NCI-H526 (cell line): ENCODE measurements around the gene ZNF521.
A peak's percentile ranks its signal among the peaks of the same experiment; 100 is the strongest.

Experiments used
- DNase-seq, 2 experiments: peaks; one replicate each; lab custom pipeline; 2025; lab: John Stamatoyannopoulos, UW

The ZNF521 gene

GRCh38 chr18:25125680-25126079, 226.3 kb downstream of the ZNF521 start:
- DNase-seq: no peak

DNA sequence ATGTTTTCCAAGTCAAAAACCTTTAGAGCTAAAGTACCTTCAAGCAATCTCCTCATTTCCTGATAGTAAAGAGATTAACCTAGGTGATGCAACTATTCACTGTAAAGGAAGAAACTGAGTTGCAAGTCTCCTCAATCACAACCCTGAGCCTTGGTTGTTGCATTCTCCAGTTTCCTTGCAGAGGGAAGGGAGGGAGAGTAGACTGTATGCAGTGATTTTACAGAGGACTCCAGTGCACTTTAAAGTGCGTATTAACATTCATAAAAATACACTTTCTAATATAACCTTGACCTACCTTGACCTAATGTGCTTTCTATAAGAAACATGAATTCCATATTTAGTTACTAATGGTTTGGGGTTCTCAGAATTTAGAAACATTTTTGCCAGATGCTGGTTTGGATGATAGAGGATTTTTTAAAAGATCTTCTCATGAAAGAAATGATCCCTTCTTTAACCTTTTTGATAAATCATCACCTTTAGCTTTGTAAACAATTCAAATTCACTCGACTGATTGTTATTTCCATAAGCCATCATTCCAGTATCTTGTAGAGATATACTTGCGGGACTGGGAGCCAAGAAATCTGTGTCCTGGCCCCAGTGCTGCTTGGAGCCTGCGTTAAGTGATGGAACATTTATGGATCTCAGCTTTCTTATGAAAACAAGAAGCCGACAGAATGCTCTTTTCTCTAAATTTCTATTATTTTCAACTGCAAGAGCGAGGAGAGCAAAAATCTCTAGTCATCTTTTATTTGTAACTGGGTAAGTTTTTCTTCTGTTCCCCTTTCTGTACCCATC, 228.3 kb downstream of the ZNF521 start:
- no peak for DNase-seq

DNA sequence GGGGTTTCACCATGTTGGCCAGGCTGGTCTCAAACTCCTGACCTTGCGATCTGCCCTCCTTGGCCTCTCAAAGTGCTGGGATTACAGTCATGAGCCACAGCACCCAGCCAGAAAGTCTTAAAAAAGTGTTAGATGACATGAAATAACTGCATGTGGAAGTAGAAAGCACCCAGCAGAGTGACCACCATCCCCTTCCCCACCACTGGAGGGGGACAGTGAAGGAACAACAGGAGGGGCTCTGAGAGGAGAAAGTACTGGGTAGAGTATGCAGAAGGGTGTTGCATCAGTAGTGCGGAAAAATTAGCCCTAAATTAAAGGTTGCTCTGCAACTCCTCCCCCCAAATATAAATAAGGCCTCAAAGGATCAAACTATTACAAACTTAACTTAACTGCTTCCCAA, 230.5 kb downstream of the ZNF521 start:
- no peak for DNase-seq

GRCh38 chr18:25113566-25113965, 238.4 kb downstream of the ZNF521 start:
- DNase-seq: no peak

DNA sequence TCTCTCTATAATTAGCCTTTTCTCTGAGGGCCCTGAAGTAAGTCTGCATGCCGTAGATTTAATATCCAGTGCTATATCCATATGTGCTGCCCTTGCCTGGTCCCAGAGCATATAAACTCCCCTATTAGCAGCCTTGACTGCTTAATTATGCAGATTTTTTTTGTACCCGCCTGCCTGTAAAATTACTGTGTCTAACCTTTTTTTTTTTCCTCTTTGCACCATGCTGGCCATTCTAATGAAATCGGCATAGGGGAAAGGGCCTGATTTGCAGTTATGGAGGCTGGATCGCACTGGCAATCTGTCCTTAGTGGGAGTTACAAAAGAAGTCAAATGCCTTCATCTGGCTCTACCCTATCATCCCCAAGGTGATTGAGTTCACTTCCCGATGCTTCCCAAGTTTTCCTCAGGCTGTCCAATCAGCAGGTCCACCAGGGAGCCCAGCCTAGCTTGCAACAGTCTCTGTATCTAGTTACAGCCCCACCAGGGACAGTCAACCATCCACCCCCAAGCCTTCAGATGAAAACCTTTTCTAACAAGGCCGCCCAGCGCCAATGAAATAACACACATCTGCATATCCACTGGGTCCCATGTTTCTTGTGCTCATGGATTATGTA, 239.0 kb downstream of the ZNF521 start:
- peak in 1 of 2 experiments; percentile 3 for DNase-seq

DNA sequence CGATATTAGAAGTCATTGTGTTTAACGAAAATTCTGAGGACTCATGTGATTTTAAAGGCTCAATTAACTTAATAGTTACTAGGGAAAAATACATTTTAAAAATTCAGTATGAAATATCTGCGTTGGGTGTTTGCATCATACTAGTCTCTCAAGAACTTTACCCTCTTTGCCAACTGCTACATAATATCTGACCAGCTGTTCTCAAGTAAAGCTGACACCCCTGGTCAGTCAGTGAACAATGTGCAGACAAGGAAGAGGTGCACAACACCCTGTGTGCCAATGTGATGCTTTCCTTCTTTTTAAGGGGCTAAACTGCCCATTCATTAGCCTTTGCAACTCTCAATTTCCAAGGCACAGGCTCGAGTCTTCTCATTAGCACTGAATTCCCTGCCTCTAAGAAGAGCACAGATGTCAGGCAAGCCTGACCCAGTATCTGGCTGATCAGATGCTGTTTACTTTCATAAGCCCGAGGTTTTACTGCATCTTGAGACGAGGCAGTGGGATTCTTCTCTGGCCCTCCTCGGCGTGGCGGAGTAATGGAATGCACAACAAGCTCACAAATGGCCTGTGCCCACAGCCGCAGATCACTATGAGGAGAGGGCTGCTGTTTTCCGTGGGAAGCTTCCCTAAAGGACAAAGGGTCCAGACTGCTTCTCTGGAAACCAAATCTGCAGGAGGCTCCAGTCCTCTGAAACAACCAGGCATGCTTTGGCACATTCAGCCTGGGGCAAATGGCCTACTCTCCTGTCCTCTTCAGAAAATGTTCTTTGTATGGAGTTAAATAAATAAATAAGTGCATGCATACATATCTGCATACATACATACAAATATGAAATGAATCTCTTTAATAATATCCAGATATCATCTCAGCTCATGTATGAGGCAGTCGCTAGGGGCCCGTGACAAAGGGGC, 240.3 kb downstream of the ZNF521 start:
- no peak for DNase-seq

DNA sequence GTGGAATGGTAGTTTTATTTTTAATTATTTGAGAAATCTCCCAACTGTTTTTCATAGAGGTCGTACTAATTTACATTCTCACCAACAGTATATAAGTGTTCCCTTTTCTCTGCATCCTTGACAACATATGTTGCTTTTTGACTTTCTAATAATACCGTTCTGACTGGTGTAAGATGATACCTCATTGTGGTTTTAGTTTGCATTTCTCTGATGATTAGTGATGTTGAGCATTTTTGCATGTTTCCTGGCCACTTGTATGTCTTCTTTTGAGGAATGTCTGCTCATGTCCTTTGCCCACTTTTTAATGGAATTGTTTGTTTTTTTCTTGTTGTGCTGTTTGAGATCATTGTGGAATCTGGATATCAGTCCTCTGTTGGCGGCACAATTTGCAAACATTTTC, 242.5 kb downstream of the ZNF521 start:
- peak; percentile 62 to 76 for DNase-seq

- DNase-seq: no peak
Observed at GRCh38 chr18:25103468-25104155, 248.4 kb downstream of the ZNF521 start.

DNA sequence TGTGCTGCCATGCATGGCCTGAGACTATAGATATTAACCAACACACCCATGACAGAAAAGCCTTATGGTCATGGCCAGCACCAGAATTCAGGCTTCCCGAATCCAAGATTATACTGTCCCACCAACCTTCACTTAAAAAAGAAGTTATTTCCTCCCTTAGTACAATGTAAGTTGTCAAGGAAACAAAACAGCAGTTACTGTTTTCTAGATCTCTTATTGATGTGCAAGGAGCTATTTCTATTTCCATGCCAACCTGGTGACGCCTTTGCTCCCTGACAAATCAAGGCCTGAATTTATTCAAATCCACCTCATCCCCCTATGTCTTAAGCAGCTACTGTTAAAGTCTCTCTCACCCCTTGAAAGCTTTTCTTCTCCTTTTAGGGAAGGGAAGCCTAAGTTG, 249.3 kb downstream of the ZNF521 start:
- DNase-seq: no peak

DNA sequence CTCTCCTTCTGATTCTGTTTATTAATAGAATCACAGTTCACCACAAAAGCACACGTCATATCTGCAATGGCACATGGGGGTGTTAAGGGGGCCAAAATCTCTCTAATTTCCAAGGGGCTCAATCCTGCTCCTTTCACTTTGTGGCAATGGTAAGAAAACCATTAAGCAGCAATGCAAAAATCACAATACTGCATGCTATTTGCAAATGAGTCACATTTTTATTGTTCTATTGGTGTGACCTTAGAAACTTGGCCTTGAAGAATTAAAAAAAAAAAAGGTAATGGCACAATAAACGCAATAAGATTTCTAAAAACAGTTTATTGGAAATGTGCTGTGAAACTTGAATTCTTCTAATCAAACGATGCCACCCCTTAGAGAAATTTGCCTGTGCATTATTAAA, 251.5 kb downstream of the ZNF521 start:
- no peak for DNase-seq

DNA sequence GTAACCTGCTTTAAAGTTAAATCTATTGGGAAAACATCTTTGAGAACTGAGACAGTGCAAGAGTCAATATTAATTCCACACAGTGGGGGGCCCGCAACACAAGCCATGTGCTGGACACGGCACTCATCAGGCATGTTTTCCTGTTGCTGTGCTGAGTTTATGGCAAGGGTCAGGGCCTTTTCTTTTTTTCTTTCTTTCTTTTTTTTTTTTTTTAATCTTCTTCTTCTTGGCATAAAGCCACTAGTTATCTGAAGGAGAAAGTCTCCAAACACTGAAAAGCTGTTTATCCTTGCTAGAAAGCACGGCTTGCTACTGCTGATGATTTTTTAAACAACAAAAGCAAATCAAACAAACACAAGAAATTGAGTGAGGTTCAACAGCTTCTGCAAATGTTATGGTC, 252.1 kb downstream of the ZNF521 start:
- DNase-seq: no peak

- DNase-seq: no peak
Observed at GRCh38 chr18:25097569-25098056, 254.4 kb downstream of the ZNF521 start.

DNA sequence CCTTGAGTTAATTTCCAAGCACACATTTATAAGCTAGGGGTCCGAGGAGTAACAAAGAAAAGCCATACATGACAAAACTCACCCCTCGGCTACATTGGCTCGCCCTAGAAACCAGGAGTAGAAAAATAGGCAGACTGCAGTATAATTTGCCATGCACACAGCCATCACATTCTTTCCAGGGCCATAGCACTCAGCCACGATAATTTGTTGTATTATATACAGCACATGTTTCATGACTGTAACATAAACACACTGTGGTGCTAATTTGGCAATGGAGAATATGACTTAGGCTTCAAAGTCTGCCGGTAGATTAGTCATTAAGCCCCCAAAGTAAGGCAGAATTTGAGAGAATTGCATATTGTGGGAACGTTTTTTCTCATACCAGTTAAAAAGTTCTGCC, 254.9 kb downstream of the ZNF521 start:
- no peak for DNase-seq

DNA sequence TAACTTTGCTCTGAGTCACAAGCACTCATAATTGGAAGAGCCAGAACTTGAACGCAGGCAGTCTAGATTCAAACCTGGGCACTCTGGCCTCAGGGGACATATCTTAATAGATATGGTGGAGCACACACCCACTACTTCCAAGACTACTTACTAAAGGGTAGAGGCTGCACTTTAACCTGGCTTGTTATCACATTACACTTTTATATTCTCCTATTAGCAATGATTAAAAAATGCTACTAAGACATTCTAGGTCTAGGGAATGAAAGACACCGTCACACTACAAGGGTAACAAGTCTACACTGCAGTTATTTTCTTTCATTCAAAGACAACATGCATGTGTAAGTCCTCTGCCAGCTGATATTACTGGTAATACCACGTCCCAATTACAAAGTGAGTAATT, 258.8 kb downstream of the ZNF521 start:
- DNase-seq: no peak

DNA sequence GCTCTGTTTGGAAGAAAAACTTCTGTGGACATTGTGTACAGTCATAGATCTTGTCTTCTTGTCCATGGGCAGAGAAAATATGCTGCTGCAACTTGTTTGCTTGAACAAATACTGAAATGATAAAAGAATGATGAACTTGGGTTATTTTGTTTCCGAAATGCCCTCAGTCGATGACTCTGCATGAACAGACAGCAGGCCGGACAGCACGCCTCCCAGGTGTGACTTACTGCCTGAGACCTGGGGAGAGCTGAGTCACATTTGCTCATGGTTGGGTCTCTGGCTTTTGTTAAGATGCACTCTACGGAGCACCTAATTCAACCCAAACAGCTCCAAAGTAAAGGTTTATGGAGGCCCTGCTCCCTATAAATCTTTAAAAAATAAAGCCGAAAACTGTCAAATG, 262.5 kb downstream of the ZNF521 start:
- DNase-seq: no peak

DNA sequence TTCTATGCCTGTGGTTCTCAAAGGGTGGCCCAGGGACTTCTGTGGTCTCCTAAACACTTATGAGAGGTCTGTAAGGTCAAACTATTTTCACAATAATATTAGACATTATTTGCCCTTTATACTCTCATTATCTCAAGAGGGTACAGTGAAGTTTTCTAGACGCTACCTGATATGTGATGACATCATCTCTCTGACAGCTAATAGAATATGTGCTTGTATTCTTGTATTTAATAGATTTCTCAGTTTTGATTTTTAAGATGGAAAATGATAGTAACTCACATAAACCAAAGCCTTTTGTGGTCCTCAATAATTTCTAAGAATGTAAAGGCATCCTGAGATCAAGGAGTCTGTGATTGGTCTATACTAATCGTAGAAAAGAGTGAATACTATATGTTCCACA, 265.1 kb downstream of the ZNF521 start:
- DNase-seq: no peak

GRCh38 chr18:25081001-25081400, 271.0 kb downstream of the ZNF521 start:
- DNase-seq: no peak

DNA sequence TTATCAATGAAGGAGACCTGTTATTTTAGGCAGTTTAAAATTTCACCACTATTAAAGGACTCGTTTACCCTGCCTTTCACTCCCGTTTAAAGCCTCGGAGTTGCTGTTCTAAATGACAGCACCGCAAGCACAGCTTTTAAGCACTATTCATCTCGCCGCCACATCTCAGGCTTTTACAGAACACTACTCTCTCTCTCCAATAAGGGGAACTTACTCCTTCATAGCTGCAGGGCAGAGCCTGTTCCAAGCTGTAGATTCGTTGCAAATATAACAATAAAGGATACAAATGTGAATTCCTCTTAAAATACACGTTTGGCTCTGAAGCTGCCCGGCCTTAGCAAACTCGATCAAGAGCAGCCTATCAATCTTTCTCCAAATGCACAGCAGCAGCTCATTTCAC, 271.8 kb downstream of the ZNF521 start:
- no peak for DNase-seq

DNA sequence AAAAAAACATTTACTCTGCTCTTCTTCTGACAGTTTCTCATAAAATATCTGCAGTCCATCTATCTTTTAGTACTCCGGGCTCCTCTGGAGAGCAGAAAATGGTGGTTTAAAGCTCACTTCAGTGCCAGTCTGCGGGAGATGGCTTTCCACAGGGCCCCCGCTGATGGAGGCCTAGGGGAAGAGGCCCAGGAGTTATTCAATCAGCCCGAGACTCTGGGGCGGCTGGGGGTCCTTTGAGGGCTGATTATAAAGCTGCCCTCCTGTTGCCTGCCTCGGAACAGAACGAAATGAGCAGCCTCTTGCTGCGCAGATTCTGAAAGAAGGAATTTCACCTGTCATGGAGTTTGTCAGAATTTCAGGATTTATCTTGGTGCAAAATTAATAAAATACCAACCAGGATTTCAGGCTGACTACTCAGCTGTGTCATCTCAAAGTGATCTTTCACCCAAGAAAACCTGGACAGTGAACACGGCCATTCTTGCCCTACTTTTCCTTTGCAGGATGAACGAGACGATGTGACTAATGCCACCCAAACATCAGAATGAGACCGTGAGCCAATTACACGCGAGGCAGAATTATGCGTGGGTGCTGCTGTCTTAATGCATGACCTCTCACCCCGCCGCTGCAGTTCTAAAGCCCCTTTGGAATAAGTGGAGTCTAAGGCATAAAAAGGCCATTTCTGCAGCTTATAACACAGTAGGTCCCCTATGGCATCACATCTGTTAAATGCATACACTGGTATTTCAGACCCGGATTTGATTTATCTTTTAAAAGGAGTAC, 273.8 kb downstream of the ZNF521 start:
- DNase-seq: no peak

DNA sequence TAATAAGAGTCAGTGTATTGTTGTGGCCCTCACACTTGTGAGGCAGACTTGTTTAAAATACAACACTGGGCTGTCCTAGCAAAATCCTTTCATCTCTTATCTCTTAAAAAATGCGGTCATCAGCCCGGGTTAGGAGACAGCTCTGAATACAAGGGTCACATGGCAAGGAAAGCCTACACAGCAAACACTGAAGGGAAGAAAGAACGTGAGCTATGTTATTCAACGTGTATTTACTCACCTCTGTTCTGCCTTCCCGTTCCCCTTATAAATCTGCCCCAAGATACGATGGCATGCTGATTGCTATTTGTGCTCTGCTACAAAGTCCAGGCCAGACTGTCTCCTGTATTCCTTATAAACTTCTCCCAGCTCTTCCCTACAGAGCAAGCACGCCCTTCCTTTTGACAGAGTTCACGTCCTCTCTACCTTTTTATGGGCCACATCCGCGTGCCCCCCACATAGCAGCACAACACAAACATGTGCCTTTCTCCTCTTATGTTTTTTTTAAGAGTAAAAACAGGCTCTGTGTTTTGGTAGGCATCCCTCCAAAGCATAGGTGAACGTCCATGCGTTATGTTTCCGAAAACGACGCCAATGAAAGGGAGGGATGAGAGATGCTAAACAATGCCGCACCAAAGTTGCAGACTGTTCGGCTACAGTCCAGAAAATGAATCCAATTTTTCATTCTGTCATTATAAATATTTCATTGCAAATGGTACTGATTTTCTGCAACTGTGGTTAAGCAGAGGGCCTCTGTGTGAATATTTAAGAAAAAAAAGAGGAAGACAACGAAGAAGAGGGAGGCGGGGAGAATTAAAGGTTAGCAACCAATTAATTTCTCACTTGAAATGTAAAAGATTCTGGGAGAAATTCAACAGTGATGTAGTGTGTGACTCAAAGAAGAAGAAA, 274.7 kb downstream of the ZNF521 start:
- DNase-seq: no peak
